ENCODE results near the gene GHRHR.

GHRHR gene

DNA sequence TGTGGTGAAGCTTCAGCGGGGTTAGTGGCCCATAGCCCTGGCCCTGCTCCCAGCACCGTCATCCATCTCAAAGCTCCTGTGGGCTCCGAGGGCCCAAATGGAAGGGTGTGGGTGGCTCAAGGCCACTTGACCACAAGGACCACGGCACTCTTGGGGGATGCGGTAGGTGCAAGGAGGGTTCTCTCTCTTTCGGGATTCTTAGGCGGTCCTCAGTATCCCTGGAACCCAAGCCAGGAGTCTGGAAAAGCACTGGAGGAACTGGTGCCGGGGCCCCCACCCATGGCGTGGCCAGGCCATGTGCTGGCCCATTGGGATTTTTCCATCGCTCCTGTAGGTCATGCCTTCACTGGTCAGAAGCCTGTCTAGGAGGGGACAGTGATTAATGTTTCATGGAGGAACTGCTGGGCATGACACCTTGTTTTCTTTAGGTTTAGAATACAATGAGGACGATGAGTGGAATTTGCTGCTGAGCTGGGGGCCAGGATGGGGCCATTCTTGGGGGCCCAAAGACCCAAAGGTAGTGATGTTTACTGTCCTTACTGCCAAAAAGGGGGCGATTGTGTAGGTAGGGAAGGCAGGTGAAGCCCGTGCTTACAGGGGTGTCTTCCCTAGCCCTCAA, 35.4 kb upstream of the GHRHR start:
- DNase-seq: no peak

DNA sequence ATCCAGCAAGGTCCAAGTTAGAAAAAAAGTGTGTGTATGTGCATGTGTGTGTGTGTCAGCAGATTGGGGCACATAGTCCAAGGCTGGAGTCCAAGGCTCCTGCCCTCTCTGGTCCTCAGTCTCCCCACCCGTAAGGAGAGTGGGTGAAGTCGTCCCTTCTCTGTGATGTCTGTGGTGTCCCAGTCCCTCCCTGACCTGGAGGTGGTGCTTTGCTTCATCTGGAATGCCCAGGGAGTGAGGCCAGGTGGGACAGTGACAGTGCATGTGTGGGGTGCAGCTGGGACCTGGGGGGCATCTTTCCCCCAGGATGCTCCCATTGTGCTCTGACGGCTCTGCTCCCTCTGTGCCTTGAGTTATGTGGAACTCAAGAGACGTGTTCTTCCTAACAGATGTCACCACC, 34.1 kb upstream of the GHRHR start:
- DNase-seq: no peak

DNA sequence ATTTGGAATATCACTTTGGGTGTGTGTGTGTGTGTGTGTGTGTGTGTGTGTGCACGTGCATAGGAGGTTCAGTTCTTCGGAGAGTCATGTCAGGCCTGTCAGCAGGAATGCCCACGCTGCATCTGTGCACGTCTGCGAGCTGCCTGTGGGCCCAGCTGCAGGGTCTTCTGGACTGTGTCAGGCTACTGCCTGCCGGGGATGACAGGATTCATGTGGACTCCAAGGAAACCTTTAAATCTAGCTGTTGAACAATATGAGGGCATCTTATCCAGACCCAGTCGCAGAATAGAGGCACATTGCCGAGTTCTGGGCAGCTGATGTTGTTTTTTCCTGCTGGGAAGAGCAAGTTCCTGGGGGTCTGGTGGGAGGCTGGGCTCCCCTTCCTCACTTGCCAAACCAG, 33.1 kb upstream of the GHRHR start:
- no peak for DNase-seq

DNA sequence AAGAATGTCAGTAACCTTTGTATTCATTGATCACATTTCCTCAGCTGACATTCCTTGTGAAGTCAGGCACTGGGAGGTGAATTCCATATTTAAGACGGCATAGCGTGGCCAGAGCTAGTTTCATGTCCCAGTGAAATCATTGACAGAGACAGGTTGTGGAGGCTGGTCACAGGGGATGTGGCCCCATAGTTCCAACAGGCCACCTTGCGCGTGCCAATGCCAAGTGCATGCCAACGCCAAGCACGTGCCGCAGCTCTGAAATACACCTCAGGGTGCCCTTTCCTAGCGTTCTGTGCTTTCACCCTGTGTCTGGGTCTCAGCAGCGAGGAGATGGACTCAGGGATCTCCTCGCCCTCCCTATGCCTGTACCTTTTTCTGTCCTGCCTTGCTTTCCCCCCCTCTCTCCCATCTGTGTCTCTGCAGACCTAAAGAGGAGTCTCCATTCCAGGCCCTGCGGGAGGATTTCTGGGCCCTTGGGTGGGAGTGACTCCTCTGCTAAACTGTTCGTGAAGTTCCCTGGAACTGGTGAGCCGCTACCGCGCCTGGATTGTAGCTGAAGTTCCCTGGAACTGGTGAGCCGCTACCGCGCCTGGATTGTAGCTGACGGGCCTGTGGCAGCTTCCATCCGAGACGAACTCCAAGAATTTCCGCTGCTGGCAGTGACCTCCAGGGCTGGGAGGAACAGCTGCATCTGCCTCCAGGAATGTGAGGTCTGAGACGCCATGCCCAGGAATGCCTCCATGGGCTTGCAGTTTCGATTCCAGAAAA, 32.4 kb upstream of the GHRHR start:
- no peak for DNase-seq

DNA sequence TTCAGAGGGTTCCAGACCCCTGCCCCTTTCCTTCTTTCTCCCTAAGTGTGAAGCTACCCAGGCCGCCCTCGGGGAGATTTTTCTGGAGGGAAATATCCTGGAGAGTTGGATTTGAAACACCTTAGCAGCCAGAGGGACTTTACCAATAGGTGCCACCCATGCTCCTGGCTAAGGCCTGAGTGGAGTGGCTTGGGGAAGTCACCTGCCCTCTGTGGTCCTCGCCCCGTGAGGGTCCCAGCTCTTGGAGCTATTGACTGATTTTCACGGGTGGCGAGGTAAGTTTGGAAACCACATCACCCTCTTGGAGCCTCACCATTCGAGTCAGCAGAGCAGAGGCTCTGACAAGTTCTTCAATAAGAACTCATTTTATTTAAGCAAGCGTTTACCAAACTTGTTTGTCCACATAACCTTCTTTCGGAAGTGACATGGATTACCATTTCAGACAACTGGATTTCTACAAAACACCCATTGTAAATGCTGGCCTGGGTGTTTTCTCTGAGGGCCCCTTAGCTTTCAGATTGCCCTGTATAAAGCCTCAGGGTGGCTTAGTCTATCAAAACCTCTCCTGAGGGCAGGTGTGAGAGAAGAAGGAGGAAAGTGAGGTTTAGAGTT, 31.7 kb upstream of the GHRHR start:
- no peak for DNase-seq

DNA sequence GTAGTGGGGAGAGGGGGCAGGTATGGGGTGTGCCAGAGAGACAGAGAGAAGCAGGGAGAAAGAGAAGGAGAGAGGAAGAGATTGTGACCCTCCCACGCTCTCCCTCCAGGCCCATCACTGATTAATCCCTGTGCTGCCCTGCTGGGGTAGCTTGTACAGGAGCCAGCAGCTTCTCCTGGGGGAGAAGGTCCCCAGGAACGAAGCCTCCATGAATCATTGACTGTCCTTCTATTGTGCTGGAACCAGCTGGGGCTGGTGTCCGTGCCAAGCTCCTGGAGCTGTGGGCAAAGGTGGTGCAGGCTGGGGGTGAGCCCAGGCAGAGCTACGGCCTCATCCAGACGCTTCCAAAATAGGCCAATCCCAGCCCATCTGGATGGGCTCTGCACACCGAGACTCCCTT, 31.2 kb upstream of the GHRHR start:
- DNase-seq: no peak

DNA sequence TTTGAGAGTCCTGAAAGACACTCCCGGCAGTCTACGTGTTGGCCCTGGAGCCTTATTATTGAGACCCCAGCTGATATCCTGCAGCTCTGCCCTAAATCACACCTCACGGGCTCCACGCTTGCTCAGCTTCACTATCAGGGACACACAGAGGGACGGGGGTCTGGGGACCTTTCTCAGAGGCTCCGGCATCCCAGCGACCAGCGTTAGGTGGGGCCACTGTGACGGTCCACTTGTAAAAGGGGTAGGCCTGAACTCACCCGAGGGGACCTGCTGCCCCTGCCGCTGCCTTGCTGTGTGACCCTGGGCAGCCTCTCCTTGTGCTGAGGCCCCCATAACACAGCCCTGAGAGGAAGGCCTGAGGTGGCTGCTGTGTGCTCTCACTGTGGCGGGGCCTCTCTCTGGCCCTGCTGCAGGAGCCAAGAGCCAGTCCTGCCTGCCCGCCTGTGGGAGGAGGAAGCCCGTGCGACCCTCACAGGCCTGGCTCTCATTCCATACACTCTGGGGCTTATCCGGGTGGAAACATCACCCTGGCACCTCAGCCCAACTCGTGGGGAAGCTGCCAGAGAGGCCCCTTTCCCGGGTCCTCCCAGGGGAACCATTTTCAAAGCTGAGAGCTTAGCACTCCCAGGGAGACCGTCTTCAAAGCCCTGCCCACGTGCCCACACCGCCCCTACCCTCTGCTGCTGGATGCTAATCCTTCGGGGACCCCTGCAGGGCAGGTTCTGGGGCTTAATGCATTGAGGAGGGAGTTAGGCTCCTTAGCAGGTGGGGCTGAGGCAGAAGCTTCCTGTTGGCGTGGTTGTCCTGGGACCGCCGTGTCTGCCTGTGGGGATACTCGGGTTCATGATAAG, 30.4 kb upstream of the GHRHR start:
- DNase-seq: no peak

DNA sequence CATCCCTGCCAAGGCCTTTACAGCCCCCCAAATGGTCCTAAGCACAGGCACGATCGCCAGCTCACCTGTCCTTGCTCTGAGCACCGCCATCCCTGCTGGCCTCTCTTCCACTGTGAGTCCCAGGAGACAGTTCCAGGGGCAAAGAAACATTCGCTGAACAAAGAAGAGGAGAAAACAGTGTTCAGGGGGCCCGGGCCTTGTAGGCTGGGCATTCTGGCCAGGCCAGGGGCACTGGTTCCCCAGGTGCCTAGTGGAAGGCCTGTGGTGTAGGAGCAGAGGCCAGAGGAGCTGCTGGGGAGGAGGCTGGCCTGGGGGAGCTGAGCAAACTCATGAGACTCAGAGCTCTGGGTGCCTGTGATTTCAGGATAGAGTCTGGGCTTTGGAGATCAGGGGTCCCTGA, 29.5 kb upstream of the GHRHR start:
- no peak for DNase-seq

DNA sequence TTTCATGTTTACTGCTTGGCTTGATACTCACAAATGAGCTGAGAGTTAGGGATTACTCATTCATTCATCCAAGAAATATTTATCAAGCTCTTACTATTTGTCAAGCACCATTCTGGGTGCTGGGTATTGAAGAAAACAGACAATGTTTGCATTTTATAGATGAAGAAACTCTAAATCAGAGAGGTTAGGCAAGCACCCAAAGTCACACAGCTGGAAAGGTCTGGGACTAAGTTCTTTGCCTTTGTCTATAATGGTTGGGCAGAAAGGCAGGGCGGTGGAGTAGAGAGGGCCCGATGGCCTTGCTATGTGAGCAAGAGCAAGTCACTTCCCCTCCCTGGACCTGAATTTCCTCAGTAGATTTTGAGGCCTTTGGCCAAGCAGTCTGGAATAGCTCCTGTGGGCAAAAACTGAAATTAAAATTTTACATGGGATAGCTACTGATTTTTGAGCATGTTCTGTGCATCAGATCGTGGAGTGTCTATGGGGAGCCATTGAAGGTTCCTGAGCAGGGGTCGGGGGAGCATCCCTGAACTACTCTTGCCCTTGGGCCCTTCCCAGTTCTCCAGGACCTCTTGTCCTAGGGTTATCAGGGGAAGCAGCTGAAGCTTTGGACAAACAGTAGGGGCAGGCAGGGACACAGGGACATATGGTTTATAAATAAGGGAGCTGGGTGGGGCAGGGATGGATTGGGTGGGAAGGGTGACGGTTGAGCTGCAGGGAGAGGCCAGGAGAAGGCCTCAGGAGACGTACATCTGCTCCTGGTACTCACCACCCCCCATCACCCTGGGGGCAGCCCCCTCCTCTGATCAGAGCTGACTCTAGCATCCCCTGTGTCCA, 28.8 kb upstream of the GHRHR start:
- DNase-seq: no peak

DNA sequence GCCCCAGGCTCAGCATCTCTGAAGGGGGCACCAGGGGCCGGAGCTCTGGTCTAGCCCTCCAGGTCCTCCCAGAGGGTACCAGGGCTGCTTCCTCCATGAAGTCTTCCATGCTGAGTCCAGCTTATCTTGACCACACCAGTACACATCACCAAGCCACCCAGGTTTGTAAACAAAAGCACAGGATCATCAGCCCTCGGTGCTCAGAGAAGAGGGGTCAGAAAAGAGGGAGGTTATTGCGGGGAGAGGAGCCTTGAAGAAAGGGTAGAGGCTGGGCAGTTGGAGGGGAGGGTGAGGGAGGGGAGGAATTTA, 28.2 kb upstream of the GHRHR start:
- no peak for DNase-seq

DNA sequence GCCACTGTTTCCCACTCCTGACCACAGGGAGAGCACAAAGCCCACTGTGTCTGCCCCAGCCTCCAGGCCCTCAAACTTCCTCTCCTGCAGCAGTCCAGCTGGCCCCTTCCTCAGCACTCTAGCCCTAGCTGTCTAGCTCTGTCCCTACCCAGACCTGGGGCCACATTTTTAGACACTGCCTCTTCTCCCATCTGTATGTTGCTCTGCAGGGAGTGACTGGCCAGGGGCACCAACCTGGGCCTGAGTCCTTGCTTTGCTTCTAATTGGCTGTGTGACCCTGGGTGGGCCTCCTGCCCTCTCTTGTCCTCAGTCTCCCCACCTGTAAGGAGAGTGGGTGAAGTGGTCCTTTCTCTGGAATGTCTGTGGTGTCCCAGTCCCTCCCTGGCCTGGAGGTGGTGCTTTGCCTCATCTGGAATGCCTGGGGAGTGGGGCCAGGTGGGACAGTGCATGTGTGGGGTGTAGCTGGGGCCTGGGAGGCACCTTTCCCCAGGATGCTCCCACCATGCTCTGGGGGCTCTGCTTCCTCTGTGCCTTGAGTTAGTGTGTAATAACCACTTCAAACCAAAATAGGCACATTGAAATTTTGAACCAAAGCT, 27.0 kb upstream of the GHRHR start:
- no peak for DNase-seq

DNA sequence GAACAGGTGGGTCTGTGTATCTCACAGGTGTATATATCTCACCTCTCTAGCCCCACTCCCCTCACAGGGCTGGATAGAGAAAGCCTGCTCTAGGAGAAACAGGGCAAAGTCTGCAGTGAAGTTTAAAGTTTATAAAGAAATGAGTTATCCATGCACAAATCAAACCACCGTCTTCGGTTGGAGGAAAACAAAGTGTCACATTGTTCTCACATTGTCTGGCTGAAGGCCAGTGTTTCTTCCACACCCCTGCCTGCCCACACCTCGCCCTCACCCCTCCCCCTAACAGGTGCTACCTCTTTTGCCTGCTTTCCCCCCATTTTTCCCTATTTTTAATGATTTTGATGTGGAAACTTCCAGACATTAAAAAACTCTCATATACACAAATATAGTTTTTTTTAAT, 26.3 kb upstream of the GHRHR start:
- no peak for DNase-seq

DNA sequence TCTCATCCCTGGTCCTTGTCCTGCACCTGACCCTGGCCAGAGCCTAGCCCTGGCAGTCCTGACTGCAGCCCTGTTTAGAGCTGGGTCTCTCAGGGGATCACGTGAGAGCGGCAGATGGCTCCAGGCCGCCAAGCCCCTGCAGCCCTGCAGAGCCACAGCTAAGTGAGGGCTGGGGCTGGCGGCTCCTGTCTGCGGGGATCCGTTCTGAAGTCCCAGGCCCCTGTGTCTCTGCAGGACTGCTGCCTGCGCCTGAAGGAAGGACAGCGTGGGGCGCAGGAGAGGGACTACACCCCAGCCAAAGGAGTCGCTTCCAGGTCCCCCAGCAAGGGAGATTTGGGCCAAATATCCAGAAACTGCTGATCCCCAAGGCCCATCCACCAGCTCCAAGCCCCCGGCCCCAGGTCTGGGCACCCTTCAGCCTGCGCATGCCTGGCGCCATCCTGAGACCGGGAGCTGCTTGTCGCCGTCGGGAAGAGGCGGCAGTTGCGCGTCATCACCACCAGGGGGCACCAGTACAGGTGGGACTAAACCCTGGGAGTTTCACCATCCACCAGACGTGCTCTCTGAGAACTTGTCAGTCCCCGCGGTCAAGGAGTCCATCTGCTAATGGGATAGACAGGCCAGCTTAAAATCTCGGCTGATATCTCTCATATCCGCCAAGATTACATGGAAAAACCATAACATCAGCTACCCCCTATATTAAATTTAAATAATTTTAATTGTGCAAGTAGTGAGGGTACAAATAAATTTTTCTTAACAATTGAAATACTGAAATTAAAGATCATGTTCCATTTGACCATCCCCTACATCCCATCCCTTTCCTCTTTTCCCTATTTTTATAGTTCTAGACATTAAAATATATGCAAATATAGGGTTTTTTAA, 25.1 kb upstream of the GHRHR start:
- no peak for DNase-seq

DNA sequence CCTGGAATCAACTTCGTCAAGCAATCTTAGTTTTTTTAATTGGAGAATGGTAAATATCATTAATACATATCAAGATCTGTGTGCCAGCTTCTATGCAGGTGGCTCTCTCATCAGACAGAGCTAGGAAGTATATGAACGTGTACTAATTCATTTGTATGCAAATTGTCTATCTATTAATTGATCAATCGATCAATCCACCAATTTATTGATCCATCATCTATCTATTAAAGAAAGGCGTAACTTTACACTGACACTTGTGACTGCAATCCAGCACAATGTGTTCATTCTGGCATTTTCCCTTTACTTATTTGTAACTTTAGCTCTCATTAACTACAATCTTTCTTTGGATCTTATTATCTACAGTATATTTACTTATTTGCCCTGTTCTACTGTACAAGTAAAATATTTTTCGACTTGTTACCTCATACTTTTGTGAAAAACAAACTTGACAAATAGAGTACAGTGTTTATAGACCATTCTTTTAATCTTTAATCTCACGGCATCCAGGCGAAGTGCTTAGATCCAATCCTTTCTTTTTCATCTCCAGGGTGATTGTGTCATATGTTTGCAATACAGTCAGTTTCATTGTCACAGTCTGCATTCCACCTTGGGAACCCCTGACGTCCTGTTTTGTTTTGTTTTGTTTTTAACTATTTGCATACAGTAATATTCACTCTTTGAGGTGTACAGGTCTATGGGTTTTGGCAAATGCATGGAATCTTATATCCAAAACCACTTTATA, 22.0 kb upstream of the GHRHR start:
- no peak for DNase-seq

DNA sequence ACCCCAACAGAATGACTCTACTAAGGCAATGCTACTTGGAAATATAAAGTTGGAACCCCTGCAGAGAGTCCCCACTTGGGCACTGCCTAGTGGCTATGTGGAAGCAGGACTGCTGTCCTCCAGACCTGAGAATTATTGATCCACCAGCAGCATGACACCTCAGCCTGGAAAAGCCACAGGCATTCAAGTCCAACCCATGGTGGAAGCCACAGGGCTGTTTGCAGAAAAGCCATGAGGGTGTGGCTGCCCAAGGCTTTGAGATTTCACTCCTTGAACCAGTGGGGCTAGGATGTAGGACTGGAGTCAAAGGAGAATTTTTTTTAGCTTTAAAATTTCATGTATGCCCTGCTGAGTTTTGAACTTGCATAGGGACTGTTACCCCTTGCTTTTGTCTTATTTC, 13.6 kb upstream of the GHRHR start:
- no peak for DNase-seq

DNA sequence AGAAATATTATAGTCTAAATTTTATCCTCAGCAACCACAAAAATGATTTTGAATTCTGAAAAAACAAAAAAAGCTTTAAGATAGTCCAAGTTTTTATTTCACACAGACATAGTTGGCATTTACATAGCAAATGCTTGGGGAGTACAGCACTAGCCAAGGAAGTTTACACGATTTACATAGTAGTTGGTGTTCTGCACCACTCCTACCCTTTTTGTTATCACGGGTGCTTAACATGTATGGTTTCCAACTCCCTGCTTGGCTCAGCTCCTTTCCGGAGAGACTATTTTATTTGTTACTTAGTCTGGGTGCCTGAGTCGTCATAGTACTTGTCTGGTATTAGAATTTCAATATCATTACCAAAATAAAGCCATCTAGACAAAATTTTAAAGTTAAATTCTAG, 8.8 kb upstream of the GHRHR start:
- DNase-seq: no peak

DNA sequence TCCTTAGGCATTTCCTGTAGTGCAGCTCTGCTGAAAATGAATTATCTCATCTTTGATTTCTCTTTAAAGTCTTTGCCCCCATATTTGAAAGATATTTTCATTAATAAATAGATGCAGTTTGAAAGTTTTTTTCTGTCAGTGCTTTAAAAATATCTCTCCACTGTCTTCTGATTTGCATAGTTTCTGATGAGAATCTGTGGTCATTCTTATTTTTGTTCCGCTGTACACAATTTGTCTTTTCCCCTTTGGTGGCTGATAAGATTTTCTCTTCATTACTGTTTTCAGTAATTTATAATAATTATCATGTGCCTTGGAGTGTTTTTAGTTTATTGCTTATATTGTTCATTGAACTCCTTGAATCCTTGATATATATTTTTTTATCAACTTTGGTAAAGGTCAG, 7.0 kb upstream of the GHRHR start:
- DNase-seq: no peak

DNA sequence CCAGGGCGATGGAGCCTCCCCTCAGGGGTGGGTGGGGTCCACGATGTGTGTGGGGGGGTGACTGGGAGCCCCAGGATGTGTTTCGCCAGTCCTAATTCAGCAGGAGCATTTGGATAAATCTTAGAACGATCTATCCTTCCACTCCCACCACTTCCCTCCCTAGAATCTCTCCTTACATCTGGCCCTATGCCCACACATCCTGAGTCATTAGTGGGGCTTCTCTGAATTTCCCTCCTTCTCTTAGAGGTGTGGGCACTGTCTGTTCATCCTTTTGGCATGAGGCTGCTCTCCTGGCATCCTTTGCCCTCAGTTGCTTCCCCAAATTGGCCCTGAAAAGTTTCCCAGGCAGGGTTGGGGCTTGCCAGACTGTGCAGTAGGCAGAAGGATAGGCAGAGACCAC, 1.6 kb downstream of the GHRHR start:
- no peak for DNase-seq

DNA sequence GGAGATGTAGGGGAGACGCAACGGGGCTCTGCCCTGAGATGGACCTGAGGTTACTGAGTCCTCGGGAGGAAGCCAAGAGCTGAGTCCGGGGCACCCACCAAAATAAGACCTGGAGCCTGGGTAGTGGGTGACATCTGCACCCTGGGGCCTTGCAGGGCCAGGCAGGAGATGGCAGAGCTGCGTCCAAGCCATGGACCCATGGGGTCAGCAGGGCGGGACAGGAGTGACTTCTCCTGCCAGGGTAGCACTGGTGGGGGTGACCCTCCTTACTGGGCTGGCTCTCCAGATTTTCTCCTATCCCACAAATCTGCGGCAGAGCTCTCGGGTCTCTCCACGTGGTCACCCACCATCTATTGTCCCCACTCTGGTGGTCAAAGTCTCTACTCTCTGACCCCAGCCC, 2.1 kb downstream of the GHRHR start:
- DNase-seq: no peak

DNA sequence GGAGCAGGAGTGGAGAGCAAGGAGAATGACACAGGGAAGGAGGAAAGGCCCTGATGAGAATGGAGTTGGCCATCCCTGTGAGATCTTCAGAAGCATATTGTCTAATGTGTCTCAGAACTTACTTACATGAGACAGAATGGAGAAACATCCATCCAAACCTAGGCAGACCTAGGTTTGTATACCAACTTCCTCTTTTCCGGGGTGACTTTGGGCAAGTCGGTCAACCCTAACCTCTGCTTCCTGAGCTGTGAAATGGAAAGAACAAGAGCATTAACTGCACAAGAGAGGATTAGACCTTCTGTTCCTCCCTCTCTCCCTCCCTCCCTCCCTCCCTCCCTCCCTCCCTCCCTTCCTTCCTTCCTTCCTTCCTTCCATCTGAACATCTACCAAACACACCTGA, 4.5 kb downstream of the GHRHR start:
- no peak for DNase-seq

Measured in activated gamma-delta T cell (primary cell).